ENCODE results near the gene COMT.
A peak's percentile ranks its signal among the peaks of the same experiment; 100 is the strongest.
"Not testable (repeated sequence)": the region's sequence is repeated elsewhere in the genome, so short reads cannot be mapped to it uniquely, and the experiment has no call there.

Gene COMT

DNA sequence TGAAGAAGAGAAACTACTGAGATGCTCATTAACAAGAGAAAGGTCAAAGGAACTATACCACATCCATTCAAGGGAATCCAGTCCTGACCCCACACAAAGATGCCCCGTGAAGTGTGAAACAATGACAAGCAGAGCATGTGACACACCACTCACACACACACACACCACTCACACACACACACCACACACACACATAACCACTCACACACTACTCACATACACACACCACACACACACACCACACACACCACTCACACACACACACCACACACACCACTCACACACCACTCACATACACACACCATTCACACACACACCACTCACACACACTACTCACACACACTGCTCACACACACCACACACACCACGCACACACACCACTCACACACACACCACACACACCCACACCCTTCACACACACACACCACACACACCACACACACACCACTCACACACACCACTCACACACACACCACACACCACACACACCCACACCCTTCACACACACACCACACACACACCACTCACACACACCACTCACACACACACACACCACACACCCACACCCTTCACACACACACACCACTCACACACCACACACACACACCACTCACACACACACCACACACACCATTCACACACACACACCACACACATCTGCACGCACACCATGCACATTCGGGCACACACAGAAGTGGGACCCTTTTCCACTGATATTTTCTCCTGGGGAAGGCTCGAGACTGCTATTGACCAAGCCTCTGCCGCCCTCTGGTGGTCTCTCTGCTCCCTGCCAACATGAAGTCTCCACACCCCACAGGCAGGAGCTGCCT lies 32.0 kb upstream of the COMT start:
- DNase-seq: peak; percentile 38 to 78 (median 54)

- DNase-seq: no peak
Observed at GRCh38 chr22:19910180-19910744, 31.3 kb upstream of the COMT start.

GRCh38 chr22:19911540-19912270 lies 29.9 kb upstream of the COMT start:
- DNase-seq: no peak

GRCh38 chr22:19912271-19912999 lies 29.1 kb upstream of the COMT start:
- no peak for DNase-seq

- no peak for DNase-seq
Observed at GRCh38 chr22:19913337-19913936, 28.1 kb upstream of the COMT start.

DNA sequence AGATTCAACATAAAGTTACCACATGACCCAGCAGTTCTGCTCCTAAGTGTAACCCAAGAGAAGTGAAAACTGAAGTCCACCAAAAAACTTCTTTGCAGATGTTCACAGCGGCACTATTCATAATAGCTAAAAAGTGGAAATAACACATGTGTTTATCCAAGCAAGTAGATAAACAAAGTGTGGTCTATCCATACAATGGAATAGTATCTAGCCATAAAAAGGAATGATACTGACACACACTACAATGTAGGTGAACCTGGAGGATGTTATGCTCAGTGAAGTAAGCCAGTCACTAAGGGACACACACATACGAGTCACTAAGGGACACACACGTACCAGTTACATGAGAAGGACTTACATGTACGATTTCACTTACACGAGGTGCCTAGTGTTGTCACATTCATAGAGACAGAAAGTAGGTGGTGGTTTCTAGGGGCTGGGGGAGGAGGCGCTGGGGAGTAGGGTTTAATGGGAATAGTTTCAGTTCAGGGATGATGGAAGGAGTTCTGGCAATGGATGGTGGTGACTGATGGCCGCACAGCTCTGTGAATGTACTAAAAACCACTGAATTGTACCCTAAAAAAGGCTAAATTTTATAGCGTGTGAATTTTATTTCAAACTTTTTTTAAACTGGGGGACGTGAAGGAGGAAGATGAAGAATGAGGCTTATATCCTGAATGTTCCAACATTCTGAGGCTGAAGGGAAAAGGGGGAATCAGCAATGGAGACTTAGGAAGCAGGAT lies 27.2 kb upstream of the COMT start:
- no peak for DNase-seq

- no peak for DNase-seq
Observed at GRCh38 chr22:19915287-19915954, 26.2 kb upstream of the COMT start.

GRCh38 chr22:19916006-19916405 lies 25.6 kb upstream of the COMT start:
- no peak for DNase-seq

GRCh38 chr22:19916941-19917340 lies 24.6 kb upstream of the COMT start:
- DNase-seq: no peak

DNA sequence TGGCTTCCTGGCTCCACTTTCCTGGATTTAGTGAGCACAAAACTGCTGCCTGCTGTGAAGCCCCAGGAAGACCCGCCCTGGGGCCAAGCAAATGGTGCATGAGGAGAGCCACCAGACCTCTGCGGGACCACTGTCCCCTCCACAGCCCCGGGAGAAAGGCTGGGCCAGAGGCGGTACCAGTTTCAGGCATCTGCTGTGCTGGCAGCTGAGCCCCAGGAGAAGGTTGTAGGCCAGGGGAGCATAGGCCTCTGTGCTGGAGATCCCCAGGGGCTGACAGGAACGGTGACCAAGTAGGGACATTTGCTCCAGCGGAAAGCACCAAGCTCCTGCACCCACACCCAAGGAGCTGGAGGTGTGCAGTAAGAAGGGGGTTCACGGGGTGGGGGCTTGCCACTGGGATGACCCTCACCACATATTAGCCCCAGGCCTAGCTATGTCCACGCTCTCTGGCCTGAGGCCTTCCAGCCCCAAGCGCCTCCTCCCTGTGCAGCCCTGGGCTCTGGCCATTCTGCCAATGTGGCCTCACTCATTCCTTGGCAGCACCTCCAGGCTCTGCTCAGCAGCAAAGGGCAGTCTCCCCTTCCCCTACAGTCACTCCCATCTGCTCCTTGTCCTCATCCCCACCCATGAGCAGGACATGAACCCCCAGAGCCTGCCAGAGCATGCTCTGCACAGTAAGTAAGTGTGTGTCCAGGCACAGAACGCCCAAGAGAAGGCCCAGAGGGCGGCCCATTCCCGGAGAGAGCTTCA lies 24.0 kb upstream of the COMT start:
- no peak for DNase-seq

GRCh38 chr22:19918332-19919106 lies 23.1 kb upstream of the COMT start:
- DNase-seq: no peak

- DNase-seq: no peak
Observed at GRCh38 chr22:19919701-19920363, 21.7 kb upstream of the COMT start.

DNA sequence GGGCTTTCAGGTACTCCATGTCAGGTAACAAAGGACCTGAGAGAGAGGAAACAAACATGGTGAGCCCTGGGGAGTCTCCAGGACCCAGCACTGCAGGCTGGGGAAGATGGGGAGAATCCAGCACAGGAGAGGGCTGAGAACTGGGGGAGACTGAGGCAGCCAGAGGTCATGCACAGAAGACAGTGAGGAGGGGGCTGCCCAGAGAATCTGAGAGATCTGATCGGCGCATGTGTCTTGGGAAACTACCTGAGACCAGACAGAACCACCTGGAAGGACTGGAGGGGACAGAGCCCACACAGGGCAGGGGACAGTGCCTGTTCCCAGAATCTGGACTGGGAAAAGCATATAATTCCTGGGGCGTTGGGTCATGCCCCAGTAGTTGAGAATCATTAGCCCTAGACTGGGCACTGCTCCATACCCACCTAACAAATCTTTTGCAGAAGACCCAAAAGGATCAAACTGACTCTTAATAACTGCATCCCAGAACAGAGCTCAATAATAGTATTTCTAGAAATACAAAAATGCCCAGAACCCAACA lies 20.0 kb upstream of the COMT start:
- DNase-seq: no peak

- no peak for DNase-seq
Observed at GRCh38 chr22:19923914-19924513, 17.6 kb upstream of the COMT start.

GRCh38 chr22:19926028-19926427 lies 15.5 kb upstream of the COMT start:
- not testable (repeated sequence) for DNase-seq

GRCh38 chr22:19927696-19928095 lies 13.9 kb upstream of the COMT start:
- no peak for DNase-seq

- no peak for DNase-seq
Observed at GRCh38 chr22:19928207-19928606, 13.4 kb upstream of the COMT start.
